Panc1 (cell line): Measurements from ENCODE around the gene TRIO. TPM values are rescaled to one million over a fixed set of nuclear protein-coding genes. Genes with fewer than 3 reads are reported as not detected.

Experiments
- ATAC-seq: fragments of 200-7000 bp; cut with Tn5 transposase; 2 replicates; pipeline ENCODE4 v1.9.1; 2020; ENCODE audit warnings: mild to moderate bottlenecking, moderate library complexity
- BruUV-seq: library from RNA; stranded (reverse); fragments of 400-500 nt; replicated peaks from 2 replicates; lab custom pipeline; 2021; lab: Mats Ljungman, UMichigan
- CTCF ChIA-PET: fragments of 300-600 bp; sonication (Branson Sonifier 250); formaldehyde crosslinking; loops from one replicate; lab custom pipeline; 2022; ENCODE audit warnings: antibody characterized with exemption; lab: Charles Lee
- POLR2A ChIA-PET: fragments of 300-600 bp; sonication (Branson Sonifier 250); formaldehyde crosslinking; loops from one replicate; lab custom pipeline; 2022; ENCODE audit warnings: antibody characterized with exemption; lab: Charles Lee
- DNase-seq: peaks from one replicate; pipeline ENCODE4 v3.0.0-alpha.2; 2010; ENCODE audit warnings: low read depth, low spot score
- H3K27ac ChIP-seq: 2 replicates; pipeline ENCODE4 v1.5.1; 2011; ENCODE audit warnings: mild to moderate bottlenecking, low read length, inconsistent platforms
- H3K27me3 ChIP-seq: fragments of 200-500 bp; sonication (Bioruptor generic); 2 replicates; pipeline ENCODE4 v1.6.0; 2014; ENCODE audit warnings: low read length, inconsistent platforms; ENCODE audit not compliant: control insufficient read depth, insufficient read depth
- H3K36me3 ChIP-seq: fragments of 200-500 bp; sonication (Bioruptor generic); 2 replicates; pipeline ENCODE4 v1.5.1; 2014; ENCODE audit warnings: inconsistent platforms, mild to moderate bottlenecking, low read length, moderate library complexity; ENCODE audit not compliant: control insufficient read depth, insufficient read depth
- H3K4me1 ChIP-seq: 2 replicates; pipeline ENCODE4 v1.5.1; 2011; ENCODE audit warnings: inconsistent platforms, mild to moderate bottlenecking, low read length, moderate library complexity; ENCODE audit not compliant: control insufficient read depth, insufficient read depth
- H3K4me3 ChIP-seq, 2 experiments: 2 replicates each; pipeline ENCODE4 v1.5.1; 2011 to 2012; ENCODE audit warnings: low read depth in 2 of 2, low read length in 2 of 2, mild to moderate bottlenecking in 2 of 2, inconsistent platforms in 1 of 2, moderate library complexity in 1 of 2
- H3K9me3 ChIP-seq: fragments of 200-500 bp; sonication (Bioruptor generic); 2 replicates; pipeline ENCODE4 v1.5.1; 2014; ENCODE audit warnings: low read depth, mild to moderate bottlenecking, inconsistent platforms, low read length, moderate library complexity; ENCODE audit not compliant: control insufficient read depth, insufficient read depth
- POLR2AphosphoS5 ChIP-seq: IDR thresholded peaks from 2 replicates; pipeline ENCODE4 v1.6.1; 2012; ENCODE audit warnings: mild to moderate bottlenecking, low read depth, low read length, moderate library complexity
- SIN3A ChIP-seq: IDR thresholded peaks from 2 replicates; pipeline ENCODE4 v1.6.1; 2012; ENCODE audit warnings: low read depth, mild to moderate bottlenecking, low read length, moderate library complexity, borderline replicate concordance; ENCODE audit not compliant: insufficient read depth
- TCF7L2 ChIP-seq: IDR thresholded peaks from 2 replicates; pipeline ENCODE4 v1.6.1; 2011; ENCODE audit warnings: mild to moderate bottlenecking, low read depth, low read length, inconsistent platforms
- in situ Hi-C: cut with HindIII; loops from 2 replicates; pipeline ENCODE4 v1.10.0; 2016; ENCODE audit warnings: low sequenced_read_pairs, low pct_unique_long_range_greater_than_20kb
- intact Hi-C: fragments of 100-400 bp; cut with micrococcal nuclease; formaldehyde crosslinking; loops from one replicate; pipeline ENCODE4 v1.10.0; 2022; ENCODE audit not compliant: unreplicated experiment
- total RNA-seq: library from RNA; stranded (reverse); gene quantifications from one replicate; pipeline ENCODE4 v1.2.1, GENCODE V29; 2021; ENCODE audit not compliant: unreplicated experiment
- TF ChIP-seq, protein P1 (sequence below), 2 experiments: IDR thresholded peaks; 2 replicates each; pipeline ENCODE4 v1.6.1; 2011 to 2012; ENCODE audit warnings: low read depth in 2 of 2, control low read depth in 1 of 2, low read length in 1 of 2, mild to moderate bottlenecking in 1 of 2, moderate library complexity in 1 of 2; ENCODE audit not compliant: insufficient read depth in 1 of 2
- TF ChIP-seq, protein P2 (sequence below): fragments of 450-650 bp; IDR thresholded peaks from 2 replicates; pipeline ENCODE4 v1.5.1; 2017; ENCODE audit warnings: mild to moderate bottlenecking

TRIO gene
- total RNA-seq, 1 experiment from 2014 or later, result 349 TPM

- in situ Hi-C loops, result no loop called here
- POLR2A ChIA-PET, result no interaction called here
Observed at GRCh38 chr5:14453481-14453880, 310.3 kb downstream of the TRIO start.

GRCh38 chr5:14455814-14456321 lies 312.7 kb downstream of the TRIO start:
- H3K27ac ChIP-seq, result no peak overlapping the region
- no peaks in the 10 kb centered on the region; the same call in 1 of the 2 replicates for H3K9me3 ChIP-seq
- ChIA-PET CTCF (no interaction called here), POLR2A (no interaction called here)
- peak; percentile 36 for ATAC-seq
- no peak for DNase-seq
- no peaks in the 10 kb centered on the region for H3K4me1 ChIP-seq
- intact Hi-C loops (no loop called here), in situ Hi-C loops (no loop called here)
- peaks cover 50% of the 10 kb centered on the region for H3K36me3 ChIP-seq
- BruUV-seq, result no TSS peak
- H3K27me3 ChIP-seq, result no peaks in the 10 kb centered on the region
- no peak overlapping the region for H3K4me3 ChIP-seq
- TF ChIP-seq POLR2AphosphoS5 (no peak), TCF7L2 (no peak), SIN3A (no peak)
- TF ChIP-seq, protein P1, sequence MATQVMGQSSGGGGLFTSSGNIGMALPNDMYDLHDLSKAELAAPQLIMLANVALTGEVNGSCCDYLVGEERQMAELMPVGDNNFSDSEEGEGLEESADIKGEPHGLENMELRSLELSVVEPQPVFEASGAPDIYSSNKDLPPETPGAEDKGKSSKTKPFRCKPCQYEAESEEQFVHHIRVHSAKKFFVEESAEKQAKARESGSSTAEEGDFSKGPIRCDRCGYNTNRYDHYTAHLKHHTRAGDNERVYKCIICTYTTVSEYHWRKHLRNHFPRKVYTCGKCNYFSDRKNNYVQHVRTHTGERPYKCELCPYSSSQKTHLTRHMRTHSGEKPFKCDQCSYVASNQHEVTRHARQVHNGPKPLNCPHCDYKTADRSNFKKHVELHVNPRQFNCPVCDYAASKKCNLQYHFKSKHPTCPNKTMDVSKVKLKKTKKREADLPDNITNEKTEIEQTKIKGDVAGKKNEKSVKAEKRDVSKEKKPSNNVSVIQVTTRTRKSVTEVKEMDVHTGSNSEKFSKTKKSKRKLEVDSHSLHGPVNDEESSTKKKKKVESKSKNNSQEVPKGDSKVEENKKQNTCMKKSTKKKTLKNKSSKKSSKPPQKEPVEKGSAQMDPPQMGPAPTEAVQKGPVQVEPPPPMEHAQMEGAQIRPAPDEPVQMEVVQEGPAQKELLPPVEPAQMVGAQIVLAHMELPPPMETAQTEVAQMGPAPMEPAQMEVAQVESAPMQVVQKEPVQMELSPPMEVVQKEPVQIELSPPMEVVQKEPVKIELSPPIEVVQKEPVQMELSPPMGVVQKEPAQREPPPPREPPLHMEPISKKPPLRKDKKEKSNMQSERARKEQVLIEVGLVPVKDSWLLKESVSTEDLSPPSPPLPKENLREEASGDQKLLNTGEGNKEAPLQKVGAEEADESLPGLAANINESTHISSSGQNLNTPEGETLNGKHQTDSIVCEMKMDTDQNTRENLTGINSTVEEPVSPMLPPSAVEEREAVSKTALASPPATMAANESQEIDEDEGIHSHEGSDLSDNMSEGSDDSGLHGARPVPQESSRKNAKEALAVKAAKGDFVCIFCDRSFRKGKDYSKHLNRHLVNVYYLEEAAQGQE (IDR thresholded peaks at IDR 0.05; ENCODE audit: insufficient read depth in 1 of 2, low read depth in 2 of 2, low read length in 1 of 2), result no peak
- TF ChIP-seq, protein P2, sequence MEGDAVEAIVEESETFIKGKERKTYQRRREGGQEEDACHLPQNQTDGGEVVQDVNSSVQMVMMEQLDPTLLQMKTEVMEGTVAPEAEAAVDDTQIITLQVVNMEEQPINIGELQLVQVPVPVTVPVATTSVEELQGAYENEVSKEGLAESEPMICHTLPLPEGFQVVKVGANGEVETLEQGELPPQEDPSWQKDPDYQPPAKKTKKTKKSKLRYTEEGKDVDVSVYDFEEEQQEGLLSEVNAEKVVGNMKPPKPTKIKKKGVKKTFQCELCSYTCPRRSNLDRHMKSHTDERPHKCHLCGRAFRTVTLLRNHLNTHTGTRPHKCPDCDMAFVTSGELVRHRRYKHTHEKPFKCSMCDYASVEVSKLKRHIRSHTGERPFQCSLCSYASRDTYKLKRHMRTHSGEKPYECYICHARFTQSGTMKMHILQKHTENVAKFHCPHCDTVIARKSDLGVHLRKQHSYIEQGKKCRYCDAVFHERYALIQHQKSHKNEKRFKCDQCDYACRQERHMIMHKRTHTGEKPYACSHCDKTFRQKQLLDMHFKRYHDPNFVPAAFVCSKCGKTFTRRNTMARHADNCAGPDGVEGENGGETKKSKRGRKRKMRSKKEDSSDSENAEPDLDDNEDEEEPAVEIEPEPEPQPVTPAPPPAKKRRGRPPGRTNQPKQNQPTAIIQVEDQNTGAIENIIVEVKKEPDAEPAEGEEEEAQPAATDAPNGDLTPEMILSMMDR, result no peak

More at GRCh38 chr5:14453481-14453880, 310.3 kb downstream of the TRIO start:
- no peaks in the 10 kb centered on the region; the same call in 1 of the 2 replicates for H3K9me3 ChIP-seq
- H3K4me3 ChIP-seq, result no peak overlapping the region
- ATAC-seq, result no peak
- CTCF ChIA-PET, result no interaction called here
- peaks cover 45% of the 10 kb centered on the region for H3K36me3 ChIP-seq
- H3K4me1 ChIP-seq, result peaks cover 2% of the 10 kb centered on the region; the same call in 1 of the 2 replicates
- TF ChIP-seq SIN3A (no peak), TCF7L2 (no peak)
- H3K27me3 ChIP-seq, result no peaks in the 10 kb centered on the region
- no peak for DNase-seq
- no peak overlapping the region for H3K27ac ChIP-seq
- no TSS peak for BruUV-seq
- intact Hi-C loops, result no loop called here

GRCh38 chr5:14457476-14457875 lies 314.3 kb downstream of the TRIO start:
- DNase-seq (no peak), ATAC-seq (no peak)
- Histone ChIP-seq H3K4me1 (no peaks in the 10 kb centered on the region), H3K27me3 (no peaks in the 10 kb centered on the region), H3K36me3 (peaks cover 53% of the 10 kb centered on the region), H3K4me3 (no peak overlapping the region), H3K27ac (no peak overlapping the region), H3K9me3 (no peaks in the 10 kb centered on the region; the same call in 1 of the 2 replicates)
- in situ Hi-C loops, result no loop called here
- no TSS peak for BruUV-seq
- POLR2A ChIA-PET, result no interaction called here
- TF ChIP-seq, protein P2, result no peak
- TF ChIP-seq TCF7L2 (no peak), POLR2AphosphoS5 (no peak), SIN3A (no peak)
- TF ChIP-seq, protein P1 (IDR thresholded peaks at IDR 0.05; ENCODE audit: insufficient read depth in 1 of 2, low read depth in 2 of 2, low read length in 1 of 2), result no peak
- CTCF ChIA-PET, result no interaction called here
- intact Hi-C loops, result no loop called here
